GM10266 (cell line): ENCODE data around the gene FLT4.

Experiments
- DNase-seq: peaks from one replicate; pipeline ENCODE4 v3.0.0; 2012; ENCODE audit errors: extremely low spot score
- TF ChIP-seq, protein P1 (sequence below): IDR thresholded peaks from 2 replicates; pipeline ENCODE4 v1.5.1; 2012; ENCODE audit warnings: mild to moderate bottlenecking, low read depth; ENCODE audit not compliant: control insufficient read depth, insufficient read depth; ENCODE audit errors: missing control alignments

The FLT4 gene

GRCh38 chr5:180608572-180609310, 40.7 kb downstream of the FLT4 start:
- DNase-seq = no peak
- TF ChIP-seq, protein P1, sequence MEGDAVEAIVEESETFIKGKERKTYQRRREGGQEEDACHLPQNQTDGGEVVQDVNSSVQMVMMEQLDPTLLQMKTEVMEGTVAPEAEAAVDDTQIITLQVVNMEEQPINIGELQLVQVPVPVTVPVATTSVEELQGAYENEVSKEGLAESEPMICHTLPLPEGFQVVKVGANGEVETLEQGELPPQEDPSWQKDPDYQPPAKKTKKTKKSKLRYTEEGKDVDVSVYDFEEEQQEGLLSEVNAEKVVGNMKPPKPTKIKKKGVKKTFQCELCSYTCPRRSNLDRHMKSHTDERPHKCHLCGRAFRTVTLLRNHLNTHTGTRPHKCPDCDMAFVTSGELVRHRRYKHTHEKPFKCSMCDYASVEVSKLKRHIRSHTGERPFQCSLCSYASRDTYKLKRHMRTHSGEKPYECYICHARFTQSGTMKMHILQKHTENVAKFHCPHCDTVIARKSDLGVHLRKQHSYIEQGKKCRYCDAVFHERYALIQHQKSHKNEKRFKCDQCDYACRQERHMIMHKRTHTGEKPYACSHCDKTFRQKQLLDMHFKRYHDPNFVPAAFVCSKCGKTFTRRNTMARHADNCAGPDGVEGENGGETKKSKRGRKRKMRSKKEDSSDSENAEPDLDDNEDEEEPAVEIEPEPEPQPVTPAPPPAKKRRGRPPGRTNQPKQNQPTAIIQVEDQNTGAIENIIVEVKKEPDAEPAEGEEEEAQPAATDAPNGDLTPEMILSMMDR = no peak

DNA sequence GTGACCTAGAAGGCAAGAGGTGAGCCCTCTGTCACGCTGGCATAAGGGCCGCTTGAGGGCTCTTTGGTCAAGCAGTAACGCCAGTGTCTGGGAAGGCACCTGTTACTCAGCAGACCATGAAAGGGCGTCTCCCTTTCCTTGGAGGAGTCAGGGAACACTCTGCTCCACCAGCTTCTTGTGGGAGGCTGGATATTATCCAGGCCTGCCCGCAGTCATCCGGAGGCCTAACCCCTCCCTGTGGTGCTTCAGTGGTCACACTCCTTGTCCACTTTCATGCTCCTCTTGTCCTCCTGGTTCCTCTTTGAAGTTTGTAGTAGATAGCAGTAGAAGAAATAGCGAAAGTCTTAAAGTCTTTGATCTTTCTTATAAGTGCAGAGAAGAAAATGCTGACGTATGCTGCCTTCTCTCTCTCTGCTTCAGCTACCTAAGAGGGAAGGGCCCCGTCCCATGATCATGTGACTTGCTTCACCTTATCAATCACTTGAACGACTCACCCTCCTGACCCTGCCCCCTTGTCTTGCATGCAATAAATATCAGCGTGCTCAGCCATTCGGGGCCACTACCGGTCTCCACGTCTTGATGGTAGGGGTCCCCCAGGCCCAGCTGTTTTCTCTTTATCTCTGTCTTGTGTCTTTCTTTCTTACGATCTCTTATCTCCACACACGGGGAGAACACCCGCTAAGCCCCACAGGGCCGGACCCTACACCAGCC, 41.4 kb downstream of the FLT4 start:
- DNase-seq = no peak
- TF ChIP-seq, protein P1 = no peak

DNA sequence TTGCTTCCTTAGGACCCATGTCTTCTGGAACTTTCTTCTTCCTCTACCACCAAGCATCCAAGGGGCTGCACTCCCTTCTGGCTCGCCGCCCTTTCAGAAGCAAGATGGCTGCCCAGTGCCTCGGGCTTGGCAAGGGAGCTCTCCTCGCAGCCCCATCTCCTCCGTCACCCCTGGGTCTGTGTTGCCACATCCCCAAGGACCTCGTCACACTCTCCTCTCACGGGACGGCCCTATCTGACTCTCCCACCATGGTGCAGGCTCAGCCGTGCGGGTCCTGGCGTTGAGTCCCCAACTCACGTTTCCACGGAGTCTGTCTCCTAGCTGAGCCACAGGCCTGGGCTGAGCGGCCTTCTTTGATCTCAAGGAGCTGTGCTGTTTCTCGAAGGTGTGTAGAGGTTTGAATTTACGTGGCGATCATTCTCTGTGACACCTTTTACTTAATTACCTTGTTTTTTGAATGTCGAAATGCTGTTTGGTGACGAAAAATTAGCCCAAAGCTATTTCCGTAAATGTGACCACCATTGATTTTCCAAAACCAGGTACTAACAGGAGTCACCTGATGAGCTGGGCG, 43.1 kb downstream of the FLT4 start:
- DNase-seq = no peak
- TF ChIP-seq, protein P1 = peak; percentile 19

- TF ChIP-seq, protein P1 = peak; percentile 76
- peak; percentile 83 for DNase-seq
Measured at GRCh38 chr5:180605554-180606214, 43.7 kb downstream of the FLT4 start.

- TF ChIP-seq, protein P1 = no peak
- no peak for DNase-seq
Measured at GRCh38 chr5:180604271-180604670, 45.1 kb downstream of the FLT4 start.

DNA sequence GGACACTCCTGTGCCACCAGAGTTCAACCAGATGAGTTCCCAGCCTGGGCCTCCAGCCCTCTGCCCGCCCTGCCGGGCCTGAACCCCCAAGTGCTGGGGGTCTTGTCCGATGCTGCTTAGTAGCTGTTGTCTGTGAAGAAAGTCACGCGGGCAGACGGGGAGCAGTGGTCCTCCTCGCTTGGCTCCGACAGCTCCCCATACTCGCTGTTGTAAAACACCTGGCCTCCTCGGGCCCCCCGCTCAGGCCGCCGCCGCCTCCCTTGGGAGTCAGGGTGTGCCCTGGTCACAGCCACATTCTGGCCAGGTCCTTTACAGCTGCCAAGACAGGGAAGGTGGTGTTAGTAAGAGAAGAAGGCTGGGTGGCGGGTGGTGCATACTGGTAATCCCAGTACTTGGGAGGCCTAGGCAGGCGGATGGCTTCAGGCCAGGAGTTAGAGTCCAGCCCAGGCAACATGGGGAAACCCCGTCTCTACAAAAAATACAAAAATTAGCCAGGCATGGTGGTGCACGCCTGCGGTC, 46.3 kb downstream of the FLT4 start:
- no peak for DNase-seq
- TF ChIP-seq, protein P1 = no peak
